H1 (cell line): ENCODE data around the gene TEDC1. TPM values are rescaled to one million over a fixed set of nuclear protein-coding genes. Genes with fewer than 3 reads are reported as not detected.

Experiments used
- CTCF ChIA-PET: fragments of 300-600 bp; sonication (Branson Sonifier 250); formaldehyde crosslinking; loops from one replicate; lab custom pipeline; 2021; ENCODE audit not compliant: partially characterized antibody; lab: Charles Lee
- POLR2A ChIA-PET: fragments of 300-600 bp; sonication (Branson Sonifier 250); formaldehyde crosslinking; loops from one replicate; lab custom pipeline; 2021; ENCODE audit warnings: inconsistent platforms; ENCODE audit not compliant: partially characterized antibody; lab: Charles Lee
- DNase-seq, 2 experiments: peaks; one replicate each; pipeline versions ENCODE4 v3.0.0 to v3.0.0-alpha.2; 2010 to 2022; ENCODE audit warnings: low spot score in 2 of 2, low read depth in 1 of 2, mixed read lengths in 1 of 2
- FAIRE-seq: peaks from 2 replicates; lab custom pipeline; 2011; peaks lifted over from hg19 to GRCh38; lab: Jason Lieb, UNC
- H2AFZ ChIP-seq: 2 replicates; pipeline ENCODE4 v1.8.1; 2012; ENCODE audit warnings: low read length, inconsistent platforms
- H2AK5ac ChIP-seq: 2 replicates; pipeline ENCODE4 v1.6.1; 2013; ENCODE audit warnings: low read depth, low read length
- H2BK120ac ChIP-seq: replicated peaks from 2 replicates; pipeline ENCODE3; 2013; ENCODE audit warnings: low read depth, low read length, inconsistent platforms
- H2BK12ac ChIP-seq: 2 replicates; pipeline ENCODE4 v1.6.1; 2013; ENCODE audit warnings: low read depth, low read length
- H2BK15ac ChIP-seq: 2 replicates; pipeline ENCODE4 v1.6.1; 2013; ENCODE audit warnings: low read length
- H2BK20ac ChIP-seq: 2 replicates; pipeline ENCODE4 v1.6.1; 2013; ENCODE audit warnings: low read length
- H2BK5ac ChIP-seq: 2 replicates; pipeline ENCODE4 v1.6.1; 2013; ENCODE audit warnings: low read depth, low read length
- H3K14ac ChIP-seq: 2 replicates; pipeline ENCODE4 v1.6.1; 2013; ENCODE audit warnings: inconsistent platforms; ENCODE audit not compliant: insufficient read length
- H3K18ac ChIP-seq: 2 replicates; pipeline ENCODE4 v1.6.1; 2013; ENCODE audit warnings: low read length; ENCODE audit errors: extremely low read depth
- H3K23ac ChIP-seq: 2 replicates; pipeline ENCODE4 v1.6.1; 2013; ENCODE audit warnings: inconsistent platforms; ENCODE audit not compliant: insufficient read length
- H3K23me2 ChIP-seq: 2 replicates; pipeline ENCODE4 v1.6.1; 2013; ENCODE audit warnings: low read depth, low read length
- H3K27ac ChIP-seq: 2 replicates; pipeline ENCODE4 v1.6.1; 2011; ENCODE audit warnings: low read depth, low read length, inconsistent platforms
- H3K27me3 ChIP-seq, 4 experiments: replicated peaks in 1 of 4; 1 replicate in 1 of 4; 2 replicates in 3 of 4; pipeline versions ENCODE4 v1.6.1 to v1.8.1; 2011 to 2013; ENCODE audit warnings: low read length in 3 of 4, mild to moderate bottlenecking in 3 of 4, inconsistent platforms in 2 of 4, mixed read lengths in 2 of 4, moderate library complexity in 1 of 4; ENCODE audit not compliant: control insufficient read depth in 3 of 4, insufficient read depth in 3 of 4; ENCODE audit errors: extremely low read depth in 1 of 4
- H3K36me3 ChIP-seq, 4 experiments: 2 replicates each; pipeline versions ENCODE4 v1.6.1 to v1.8.1; 2011 to 2013; ENCODE audit warnings: mild to moderate bottlenecking in 4 of 4, low read length in 3 of 4, moderate library complexity in 2 of 4, control low read depth in 1 of 4, inconsistent platforms in 1 of 4; ENCODE audit not compliant: insufficient read depth in 4 of 4, control insufficient read depth in 2 of 4
- H3K4ac ChIP-seq: replicated peaks from 2 replicates; pipeline ENCODE3; 2013; ENCODE audit warnings: low read length, low read depth, mixed read lengths, inconsistent platforms; ENCODE audit not compliant: insufficient read length
- H3K4me1 ChIP-seq, 4 experiments: replicated peaks in 1 of 4; 1 replicate in 1 of 4; 2 replicates in 3 of 4; pipeline versions ENCODE4 v1.6.1 to v1.8.1; 2011 to 2013; ENCODE audit warnings: low read length in 3 of 4, inconsistent platforms in 2 of 4, mixed read lengths in 1 of 4; ENCODE audit not compliant: insufficient read depth in 4 of 4, control insufficient read depth in 3 of 4
- H3K4me2 ChIP-seq, 2 experiments: 2 replicates each; pipeline versions ENCODE4 v1.6.1 to v1.8.1; 2011 to 2013; ENCODE audit warnings: low read depth in 2 of 2, low read length in 2 of 2, control low read depth in 1 of 2, inconsistent platforms in 1 of 2, mild to moderate bottlenecking in 1 of 2; ENCODE audit not compliant: insufficient read depth in 1 of 2
- H3K4me3 ChIP-seq, 4 experiments: fragments of 200-600, 300-600 bp in 1 of 4; sonication (generic), shearing (Covaris generic), sonication (Bioruptor Twin) in 1 of 4; 2 replicates each; pipeline versions ENCODE4 v1.5.1 to v1.8.1; 2011 to 2016; ENCODE audit warnings: low read length in 4 of 4, low read depth in 3 of 4, control low read depth in 2 of 4, inconsistent platforms in 2 of 4, mild to moderate bottlenecking in 2 of 4, mixed read lengths in 1 of 4, moderate library complexity in 1 of 4; ENCODE audit not compliant: insufficient read depth in 2 of 4; ENCODE audit errors: extremely low read depth in 1 of 4
- H3K56ac ChIP-seq: replicated peaks from 2 replicates; pipeline ENCODE3; 2013; ENCODE audit warnings: low read depth, mild to moderate bottlenecking, mixed read lengths, low read length, inconsistent platforms; ENCODE audit not compliant: insufficient read length
- H3K79me1 ChIP-seq: 2 replicates; pipeline ENCODE4 v1.6.1; 2013; ENCODE audit warnings: low read depth, low read length, control low read depth
- H3K79me2 ChIP-seq, 2 experiments: 2 replicates each; pipeline versions ENCODE4 v1.6.1 to v1.8.1; 2012 to 2013; ENCODE audit warnings: low read length in 2 of 2, mild to moderate bottlenecking in 2 of 2, inconsistent platforms in 1 of 2; ENCODE audit not compliant: insufficient read depth in 2 of 2, control insufficient read depth in 1 of 2
- H3K9ac ChIP-seq, 4 experiments: replicated peaks in 1 of 4; 1 replicate in 1 of 4; 2 replicates in 3 of 4; pipeline versions ENCODE4 v1.6.1 to v1.8.1; 2011 to 2013; ENCODE audit warnings: low read depth in 3 of 4, low read length in 3 of 4, control low read depth in 2 of 4, mild to moderate bottlenecking in 2 of 4, moderate library complexity in 2 of 4, inconsistent platforms in 1 of 4; ENCODE audit errors: extremely low read depth in 1 of 4
- H3K9me3 ChIP-seq, 2 experiments: 2 replicates each; pipeline versions ENCODE4 v1.6.1 to v1.8.1; 2012 to 2013; ENCODE audit warnings: mild to moderate bottlenecking in 2 of 2, moderate library complexity in 2 of 2, control low read depth in 1 of 2, inconsistent platforms in 1 of 2, low read depth in 1 of 2, low read length in 1 of 2, mixed read lengths in 1 of 2; ENCODE audit not compliant: insufficient read depth in 2 of 2
- H4K20me1 ChIP-seq, 2 experiments: replicated peaks in 1 of 2; 2 replicates each; pipeline versions ENCODE3 to v1.8.1; 2011 to 2013; ENCODE audit warnings: inconsistent platforms in 2 of 2, low read length in 2 of 2, mild to moderate bottlenecking in 1 of 2; ENCODE audit not compliant: insufficient read depth in 2 of 2, control insufficient read depth in 1 of 2
- H4K5ac ChIP-seq: 2 replicates; pipeline ENCODE4 v1.6.1; 2013; ENCODE audit warnings: low read length, low read depth, mixed read lengths, inconsistent platforms; ENCODE audit not compliant: insufficient read length
- H4K8ac ChIP-seq: 2 replicates; pipeline ENCODE4 v1.8.0; 2013; ENCODE audit warnings: mild to moderate bottlenecking, moderate library complexity, low read length, inconsistent platforms; ENCODE audit not compliant: insufficient read depth; ENCODE audit errors: extremely low read depth
- H4K91ac ChIP-seq: replicated peaks from 2 replicates; pipeline ENCODE3; 2013; ENCODE audit warnings: low read length, mixed read lengths, inconsistent platforms; ENCODE audit not compliant: insufficient read length
- FOSL1 ChIP-seq: IDR thresholded peaks from 2 replicates; pipeline ENCODE4 v1.6.1; 2011; ENCODE audit warnings: mild to moderate bottlenecking, low read depth, low read length, moderate library complexity; ENCODE audit not compliant: insufficient read depth
- KDM4A ChIP-seq: IDR thresholded peaks from one replicate; pipeline ENCODE4 v1.7.1; 2012; ENCODE audit warnings: low read depth, mild to moderate bottlenecking, moderate library complexity, low read length, inconsistent platforms; ENCODE audit not compliant: severe bottlenecking
- RBBP5 ChIP-seq: IDR thresholded peaks from 2 replicates; pipeline ENCODE4 v1.7.1; 2012; ENCODE audit warnings: low read depth, mild to moderate bottlenecking, inconsistent platforms, low read length, moderate library complexity, borderline replicate concordance
- RFX5 ChIP-seq: IDR thresholded peaks from 2 replicates; pipeline ENCODE4 v1.6.1; 2011; ENCODE audit warnings: low read depth, low read length, improper control_type of control experiment, borderline replicate concordance
- SIN3A ChIP-seq, 2 experiments: IDR thresholded peaks in 1 of 2; conservative IDR thresholded peaks in 1 of 2; 2 replicates each; pipeline ENCODE4 v1.6.1; 2011 to 2012; ENCODE audit warnings: low read length in 2 of 2, improper control_type of control experiment in 1 of 2, low read depth in 1 of 2, mild to moderate bottlenecking in 1 of 2
- WGBS, 2 experiments: shearing (Covaris generic) in 1 of 2; methylation state at CpG; one replicate each; pipeline versions ENCODE4 v1.1.6 to v1.1.7; 2013 to 2015; ENCODE audit warnings: low lambda C conversion rate in 2 of 2, mixed read lengths in 2 of 2, inconsistent platforms in 1 of 2, low coverage in 1 of 2, missing lambda C conversion rate in 1 of 2; ENCODE audit not compliant: insufficient replicate concordance in 2 of 2, insufficient coverage in 1 of 2, insufficient read length in 1 of 2; ENCODE audit errors: extremely low coverage in 1 of 2, missing lambda C conversion rate in 1 of 2; 5-methylcytosine and 5-hydroxymethylcytosine counted together
- polyA plus RNA-seq, 7 experiments: library from polyadenylated mRNA; depleted of rRNA in 3 of 7; stranded (reverse) in 5 of 7; unstranded in 2 of 7; fragments of >200 nt in 5 of 7; fragments of 200-250 nt in 2 of 7; gene quantifications; 1 replicate in 5 of 7; 2 replicates in 1 of 7; 4 replicates in 1 of 7; pipeline versions ENCODE4 v1.2.1 to v1.2.3, GENCODE V29; 2011 to 2013; ENCODE audit warnings: missing spikeins in 2 of 7, mixed read lengths in 2 of 7
- total RNA-seq: library from RNA; stranded (reverse); fragmentation: NEBNext Ultra II Directional; extraction: Animal tissue kit (Norgen Biotek cat#: 25700); gene quantifications from 2 replicates; pipeline ENCODE4 v1.2.1, GENCODE V29; 2021

Gene TEDC1
- total and polyA plus RNA-seq, 2 of the 8 experiments (the other 6 are each of a cell fraction or from before 2014, with no cell fraction given) = 5.6 to 14.8 TPM

DNA sequence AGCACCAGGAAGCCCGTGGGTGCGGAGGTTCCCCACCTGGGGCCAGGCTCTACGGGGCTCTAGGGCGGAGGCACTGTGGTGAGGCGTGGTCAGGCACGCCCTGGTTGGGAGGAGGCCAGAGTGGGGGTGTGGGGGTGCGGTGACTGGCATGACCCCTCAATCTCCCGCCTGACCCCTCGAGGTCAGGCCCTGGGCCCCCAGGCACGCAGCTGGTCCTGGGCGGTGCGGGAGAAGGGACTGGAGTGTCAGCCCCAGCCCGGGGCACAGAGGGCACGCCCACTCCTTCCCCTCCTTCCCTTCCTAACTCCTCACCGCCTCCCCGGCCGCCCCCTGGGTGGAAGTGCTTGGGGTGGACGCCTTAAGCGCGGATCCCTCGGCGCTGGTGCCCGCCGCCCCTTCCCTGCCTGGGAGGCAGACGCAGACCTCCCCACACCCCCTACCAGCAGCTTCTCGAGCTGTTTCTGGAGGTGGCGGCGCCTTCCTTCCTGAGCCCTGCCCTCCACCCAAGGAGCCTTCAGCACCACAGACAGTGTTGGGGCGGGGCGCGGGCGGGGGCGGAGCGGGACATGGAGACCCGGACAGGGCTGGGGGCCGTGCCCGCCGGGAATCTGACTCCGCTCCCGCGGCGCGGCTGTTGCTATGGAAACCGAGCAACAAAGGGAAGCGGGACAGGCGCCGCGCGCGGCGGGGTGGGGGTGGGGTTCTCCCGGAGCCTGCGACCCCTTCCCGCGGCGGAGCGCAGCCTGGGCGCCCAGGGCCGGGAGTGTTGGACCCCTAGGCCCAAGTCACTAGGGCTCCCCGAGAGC, 17.2 kb upstream of the TEDC1 start:
- Histone ChIP-seq H3K27me3 (peaks cover 34 to 48% (median 41%) of the 10 kb centered on the region in 4 experiments), H4K5ac (no peak overlapping the region), H2BK120ac (no peak overlapping the region), H3K23ac (no peak overlapping the region), H4K91ac (no peak overlapping the region), H2AK5ac (no peak overlapping the region), H3K56ac (no peak overlapping the region), H3K23me2 (peaks cover 14% of the 10 kb centered on the region; the same call in 1 of the 2 replicates), H3K9ac (peak overlapping the region in 1 of 4 experiments; percentile 70; a peak in 2 of 7 replicates), H3K9me3 (no peaks in the 10 kb centered on the region), H3K4me2 (peak overlapping the region; percentile 33 to 89), H3K4ac (no peak overlapping the region), H2AFZ (no peak overlapping the region), H3K79me2 (no peaks in the 10 kb centered on the region), H2BK5ac (no peak overlapping the region), H4K8ac (no peak overlapping the region), H3K27ac (no peak overlapping the region), H4K20me1 (peaks cover 3 to 25% of the 10 kb centered on the region in 2 experiments), H3K18ac (peak overlapping the region; percentile 60), H3K4me1 (peaks cover 0 to 35% (median 20%) of the 10 kb centered on the region in 4 experiments; a peak in 6 of 7 replicates), H3K4me3 (peak overlapping the region; percentile 40 to 65 (median 52)), H3K79me1 (no peaks in the 10 kb centered on the region), H3K36me3 (peaks cover 0 to 11% (median 3%) of the 10 kb centered on the region in 4 experiments; a peak in 2 of 8 replicates), H2BK15ac (no peak overlapping the region), H3K14ac (no peak overlapping the region), H2BK12ac (peak overlapping the region; percentile 17; the same call in 1 of the 2 replicates), H2BK20ac (no peak overlapping the region)
- DNase-seq (peak in 1 of 2 experiments; percentile 96), FAIRE-seq (no peak)
- POLR2A ChIA-PET = interaction anchor here (1.0 to 1.4 kb wide), 4 partner anchors 8 to 70 kb away, joined by 3 to 4 read pairs (median 4); no protein-coding TSS in a partner anchor
- 19% methylated on average over 24 of the region's 60 CpGs; no CpG with 5 or more reads in 1 of the 2 experiments for WGBS, 2 experiments
- CTCF ChIA-PET = interaction anchor here (1.2 to 5.1 kb wide), 4 partner anchors 9 to 100 kb away, joined by 5 to 70 read pairs (median 12); no protein-coding TSS in a partner anchor
- no peak for TF ChIP-seq FOSL1
- TF ChIP-seq SIN3A (conservative IDR thresholded peaks at IDR 0.05 in 1 of 2, IDR thresholded peaks at IDR 0.05 in 1 of 2; ENCODE audit: low read depth in 1 of 2, low read length in 2 of 2) = peak; percentile 33 to 80; a peak in 2 of 4 replicates
- TF ChIP-seq RFX5 = no peak
- peak; percentile 3 for TF ChIP-seq KDM4A
- peak; percentile 62; the same call in 1 of the 2 replicates for TF ChIP-seq RBBP5
